A549 treated with Hydrocortisone at 1 μM for 4 hours (cell line): Measurements from ENCODE around the gene EYS. TPM values are rescaled to one million over a fixed set of nuclear protein-coding genes. Genes with fewer than 3 reads are reported as not detected.

Experiments
- total RNA-seq: library from RNA; stranded (reverse); fragments of 200-300 nt; extraction: Qiagen RNA extraction; gene quantifications from 5 replicates; pipeline ENCODE4 v1.2.3, GENCODE V29; 2022

The EYS gene
- 0.02 to 0.25 TPM (median 0.08 TPM) in 3 of 5 replicates, not detected in the others for total RNA-seq

DNA sequence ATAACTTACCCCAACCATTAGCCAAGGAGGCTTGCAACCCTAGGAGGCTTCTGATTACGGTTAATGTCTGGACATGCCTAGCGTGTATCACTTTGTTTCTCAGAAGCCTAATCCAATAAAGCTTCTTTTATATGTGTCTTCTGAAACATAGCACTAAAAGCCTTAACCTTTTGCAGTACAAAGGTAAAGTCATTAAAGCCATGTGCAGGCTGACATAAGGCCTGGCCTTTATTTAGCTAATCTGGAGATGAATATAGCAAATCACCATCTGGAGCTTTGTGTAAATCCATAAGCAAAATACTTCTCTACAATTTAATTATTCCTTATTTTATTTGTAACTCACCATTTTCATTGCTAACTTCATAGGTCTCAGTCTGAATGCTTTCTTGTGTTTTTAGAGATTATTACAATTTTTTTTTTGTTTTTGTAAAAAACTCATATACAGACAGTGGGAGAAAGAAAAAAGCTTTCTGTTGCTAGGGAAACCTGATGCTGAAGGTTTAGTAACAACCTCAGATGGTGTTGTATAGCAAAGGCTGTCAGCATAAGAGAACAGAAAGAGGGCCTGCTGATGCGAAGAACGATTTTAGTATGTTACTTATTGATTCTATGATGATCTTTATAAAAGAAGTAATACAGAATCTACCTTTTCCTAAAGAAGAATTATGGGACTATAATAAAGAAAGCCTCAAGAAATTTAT lies at the start of gene EYS:
EYS (minus strand) TSS at position 101 of the 701 bp plus-strand sequence. CDS start 211,816 bp downstream, outside the sequence.

